ENCODE data around the gene C4orf51. TPM values are rescaled to one million over a fixed set of nuclear protein-coding genes. Genes with fewer than 3 reads are reported as not detected.

The C4orf51 gene
- polyA plus RNA-seq, 3 donors: not detected

DNA sequence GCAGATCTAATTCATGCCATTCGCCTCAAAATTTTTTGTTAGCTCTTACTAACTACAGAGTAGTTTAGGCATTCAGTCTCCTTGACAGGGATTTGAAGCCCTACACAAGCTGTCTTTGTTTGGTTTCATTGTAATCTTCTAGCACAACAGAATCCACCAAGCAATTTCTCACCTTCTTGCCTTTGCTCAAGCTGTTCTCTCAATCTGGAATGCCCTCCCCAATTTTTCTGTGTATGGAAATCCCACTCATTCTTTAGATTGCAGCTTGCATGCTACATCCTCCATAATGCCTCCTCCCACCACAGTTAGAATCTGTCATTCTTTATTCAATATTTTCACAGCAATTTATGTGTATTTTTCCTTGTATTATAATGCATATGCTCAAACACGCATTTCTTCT lies 63.7 kb downstream of the C4orf51 start:
- no peak for DNase-seq (ENCODE audit: low read depth in 3 of 3, low spot score in 2 of 3)

DNA sequence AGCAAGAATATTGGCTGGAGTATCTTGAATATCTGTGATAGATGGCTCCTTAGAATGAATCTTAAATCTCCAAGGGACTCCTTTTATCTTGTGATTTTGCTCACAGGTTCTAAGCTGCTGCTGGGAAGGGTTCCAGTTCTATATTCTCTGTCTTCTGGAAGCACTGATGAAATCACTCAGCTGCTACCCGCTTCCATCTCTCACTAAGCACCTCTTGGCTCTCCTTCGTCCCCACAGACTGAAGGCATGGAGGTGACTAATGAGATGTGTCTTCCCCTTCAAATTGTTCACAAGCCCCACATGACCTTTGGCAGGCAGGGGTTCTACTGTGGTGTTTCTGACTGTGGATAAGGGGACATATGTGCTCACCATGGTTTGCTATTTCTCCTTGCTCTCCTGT lies 75.9 kb downstream of the C4orf51 start:
- DNase-seq (ENCODE audit: low read depth in 3 of 3, low spot score in 2 of 3): no peak

- no peak for DNase-seq (ENCODE audit: low read depth in 3 of 3, low spot score in 2 of 3)
These were observed 76.3 kb downstream of the C4orf51 start for GRCh38 chr4:145756244-145756643.

GRCh38 chr4:145757188-145757587 lies 77.2 kb downstream of the C4orf51 start:
- no peak for DNase-seq (ENCODE audit: low read depth in 3 of 3, low spot score in 2 of 3)

- DNase-seq (ENCODE audit: low read depth in 3 of 3, low spot score in 2 of 3): no peak
These were observed 80.2 kb downstream of the C4orf51 start for GRCh38 chr4:145760176-145760575.

- no peak for DNase-seq (ENCODE audit: low read depth in 3 of 3, low spot score in 2 of 3)
These were observed 81.3 kb downstream of the C4orf51 start for GRCh38 chr4:145760961-145761929.

DNA sequence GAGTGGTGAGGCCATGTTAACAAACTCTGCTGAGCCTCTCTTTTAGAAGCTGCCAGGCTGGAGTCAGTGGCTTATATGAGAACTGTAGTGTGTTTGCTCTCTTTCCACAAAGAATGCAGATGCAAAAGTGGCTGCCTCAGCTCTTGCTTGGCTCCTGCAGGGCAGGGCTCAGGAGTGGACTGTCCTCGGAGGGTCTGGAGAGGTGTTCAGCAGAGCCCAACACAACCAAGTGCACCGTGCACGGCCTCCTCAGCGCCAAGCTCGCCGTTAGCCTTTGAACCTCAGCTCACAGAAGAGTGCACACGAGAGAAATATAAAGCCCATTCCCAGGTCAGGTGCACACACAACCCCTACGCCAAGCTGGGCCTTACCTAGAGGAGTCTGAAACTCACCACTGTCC lies 82.8 kb downstream of the C4orf51 start:
- no peak for DNase-seq (ENCODE audit: low read depth in 3 of 3, low spot score in 2 of 3)

DNA sequence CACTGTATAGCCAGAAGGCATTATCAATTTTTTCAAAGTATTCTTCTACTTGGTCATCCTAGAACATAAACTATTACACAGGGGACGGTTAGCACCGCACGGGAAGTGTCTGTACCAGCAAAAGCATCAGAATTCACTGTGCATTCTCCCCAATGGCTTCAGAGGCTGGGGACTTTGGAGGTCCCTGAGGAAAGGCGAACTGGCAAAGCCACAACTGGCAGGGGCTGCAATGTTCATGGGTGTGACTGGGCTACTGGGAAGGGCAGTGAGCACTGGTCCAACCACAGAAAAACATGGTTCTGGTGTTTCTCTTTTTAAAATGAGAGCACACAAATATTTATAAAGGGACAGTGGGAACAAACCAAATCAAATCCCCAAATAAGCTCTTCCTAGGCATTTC lies 83.5 kb downstream of the C4orf51 start:
- DNase-seq (ENCODE audit: low read depth in 3 of 3, low spot score in 2 of 3): no peak

- DNase-seq (ENCODE audit: low read depth in 3 of 3, low spot score in 2 of 3): no peak
These were observed 86.3 kb downstream of the C4orf51 start for GRCh38 chr4:145766273-145766672.

- DNase-seq (ENCODE audit: low read depth in 3 of 3, low spot score in 2 of 3): no peak
These were observed 89.6 kb downstream of the C4orf51 start for GRCh38 chr4:145769450-145770037.

- no peak for DNase-seq (ENCODE audit: low read depth in 3 of 3, low spot score in 2 of 3)
These were observed 90.2 kb downstream of the C4orf51 start for GRCh38 chr4:145770124-145770523.

- DNase-seq (ENCODE audit: low read depth in 3 of 3, low spot score in 2 of 3): no peak
These were observed 92.4 kb downstream of the C4orf51 start for GRCh38 chr4:145772347-145772746.

- DNase-seq (ENCODE audit: low read depth in 3 of 3, low spot score in 2 of 3): no peak
These were observed 93.8 kb downstream of the C4orf51 start for GRCh38 chr4:145773581-145774234.

- DNase-seq (ENCODE audit: low read depth in 3 of 3, low spot score in 2 of 3): no peak
These were observed 94.5 kb downstream of the C4orf51 start for GRCh38 chr4:145774473-145774872.

DNA sequence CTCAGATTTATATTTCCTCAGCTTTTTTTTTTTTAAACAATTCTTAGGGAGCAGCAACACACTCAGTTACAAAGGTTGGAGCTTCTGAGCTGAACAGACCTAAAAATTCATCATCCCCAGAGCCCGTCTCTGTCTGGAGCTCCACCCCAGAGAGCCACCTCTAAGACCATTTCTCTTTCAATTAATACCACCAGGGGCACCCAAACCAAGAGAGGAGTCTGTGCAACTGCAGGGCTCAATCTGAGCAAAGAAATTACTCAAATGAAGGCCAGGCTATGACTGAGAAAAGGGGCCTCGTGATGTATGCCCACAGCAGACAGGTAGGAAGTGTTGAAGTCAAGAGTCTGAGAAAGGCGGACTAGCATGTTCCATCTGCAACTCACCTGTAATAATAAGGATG lies 95.5 kb downstream of the C4orf51 start:
- DNase-seq (ENCODE audit: low read depth in 3 of 3, low spot score in 2 of 3): no peak

DNA sequence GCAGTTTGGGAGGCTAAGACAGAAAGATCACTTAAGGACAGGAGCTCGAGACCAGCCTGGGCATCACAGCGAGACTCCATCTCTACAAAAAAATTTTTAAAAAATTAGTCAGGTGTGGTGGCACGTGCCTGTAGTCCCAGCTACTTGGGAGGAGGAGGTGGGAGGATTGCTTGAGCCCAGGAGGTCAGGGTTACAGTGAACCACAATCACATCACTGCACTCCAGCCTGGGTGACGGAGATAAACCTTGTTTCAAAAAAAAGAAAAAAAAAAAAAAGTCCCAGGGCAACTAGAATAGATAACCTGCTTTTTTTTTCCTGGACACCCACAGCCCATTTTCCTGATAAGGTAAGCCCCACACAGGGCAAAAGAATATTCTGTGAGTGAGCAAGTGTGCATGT lies 96.3 kb downstream of the C4orf51 start:
- DNase-seq (ENCODE audit: low read depth in 3 of 3, low spot score in 2 of 3): no peak

DNA sequence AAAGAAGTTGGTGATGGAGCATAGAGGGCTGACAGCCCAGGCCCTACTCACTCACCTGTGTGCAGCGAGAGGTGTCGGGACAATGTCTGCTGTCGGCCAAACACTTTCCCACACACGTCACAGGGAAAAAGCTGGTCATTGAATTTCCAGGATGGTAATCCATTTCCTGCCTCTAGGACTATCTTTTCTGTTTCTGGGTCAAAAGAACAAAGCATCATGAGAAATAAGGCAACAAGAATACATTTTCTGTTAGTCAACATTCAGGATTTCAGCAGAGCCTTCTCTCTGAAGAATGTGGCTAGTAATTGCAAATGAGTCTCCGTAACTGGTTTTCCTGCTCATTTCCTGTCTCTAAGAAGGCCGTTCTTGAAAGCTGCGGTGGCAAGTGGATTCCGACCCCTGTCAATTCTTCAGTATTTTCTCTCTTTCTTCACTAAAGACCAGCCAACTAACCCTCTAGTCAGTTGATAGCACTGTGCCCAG lies 99.4 kb downstream of the C4orf51 start:
- no peak for DNase-seq (ENCODE audit: low read depth in 3 of 3, low spot score in 2 of 3)

GRCh38 chr4:145781351-145781750 lies 101.4 kb downstream of the C4orf51 start:
- DNase-seq (ENCODE audit: low read depth in 3 of 3, low spot score in 2 of 3): no peak

All from right renal cortex interstitium (tissue), 3 donors.